ENCODE results near the gene SRCAP.

SRCAP gene

DNA sequence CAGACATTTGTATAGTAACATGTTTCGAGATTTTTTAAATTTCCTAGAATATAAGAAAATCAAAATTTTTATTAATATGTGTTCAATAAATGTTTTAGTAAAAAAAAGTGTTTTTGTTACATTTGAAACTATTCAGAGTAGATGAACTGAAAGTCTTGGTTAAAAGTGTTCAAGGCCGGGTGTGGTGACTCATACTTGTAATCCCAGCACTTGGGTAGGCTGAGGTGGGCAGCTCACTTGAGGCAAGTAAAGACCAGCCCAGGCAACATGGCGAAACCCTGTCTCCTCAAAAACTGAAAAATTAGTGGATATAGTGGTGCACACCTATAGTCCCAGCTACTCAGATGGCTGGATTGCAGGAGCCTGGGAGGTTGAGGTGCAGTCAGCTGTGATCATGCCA, 32.4 kb downstream of the SRCAP start:
- H3K9me3 Mint-ChIP-seq = no peaks in the 10 kb centered on the region
- peaks cover 4% of the 10 kb centered on the region for H3K4me1 Mint-ChIP-seq
- H3K27ac Mint-ChIP-seq = no peak overlapping the region
- peaks cover 16% of the 10 kb centered on the region for H3K36me3 Mint-ChIP-seq
- H3K27me3 Mint-ChIP-seq = no peaks in the 10 kb centered on the region
- no peak overlapping the region for H3K4me3 Mint-ChIP-seq

DNA sequence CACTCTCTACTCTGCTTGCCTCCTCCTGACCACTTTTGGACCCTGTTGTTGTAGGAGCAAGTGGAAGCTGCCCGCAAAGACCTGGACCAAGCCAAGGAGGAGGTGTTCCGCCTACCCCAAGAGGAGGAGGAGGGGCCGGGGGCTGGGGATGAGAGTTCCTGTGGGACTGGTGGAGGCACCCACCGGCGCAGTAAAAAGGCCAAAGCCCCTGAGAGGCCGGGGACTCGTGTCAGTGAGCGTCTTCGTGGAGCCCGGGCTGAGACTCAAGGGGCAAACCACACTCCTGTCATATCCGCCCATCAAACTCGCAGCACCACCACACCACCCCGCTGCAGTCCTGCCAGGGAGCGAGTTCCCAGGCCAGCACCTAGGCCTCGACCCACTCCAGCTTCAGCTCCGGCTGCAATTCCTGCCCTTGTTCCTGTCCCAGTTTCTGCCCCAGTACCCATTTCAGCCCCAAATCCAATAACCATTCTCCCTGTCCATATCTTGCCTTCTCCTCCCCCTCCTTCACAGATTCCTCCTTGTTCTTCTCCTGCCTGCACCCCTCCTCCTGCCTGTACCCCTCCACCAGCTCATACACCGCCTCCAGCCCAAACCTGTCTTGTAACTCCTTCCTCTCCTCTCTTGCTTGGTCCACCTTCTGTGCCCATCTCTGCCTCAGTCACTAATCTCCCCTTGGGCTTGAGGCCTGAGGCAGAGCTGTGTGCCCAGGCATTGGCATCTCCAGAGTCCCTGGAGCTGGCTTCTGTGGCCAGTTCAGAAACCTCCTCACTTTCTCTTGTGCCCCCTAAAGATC, 38.2 kb downstream of the SRCAP start:
- H3K36me3 Mint-ChIP-seq = peaks cover 18% of the 10 kb centered on the region
- H3K9me3 Mint-ChIP-seq = no peaks in the 10 kb centered on the region
- peak overlapping the region; percentile 41 for H3K27ac Mint-ChIP-seq
- H3K27me3 Mint-ChIP-seq = no peaks in the 10 kb centered on the region
- H3K4me3 Mint-ChIP-seq = no peak overlapping the region
- peaks cover 22% of the 10 kb centered on the region for H3K4me1 Mint-ChIP-seq

DNA sequence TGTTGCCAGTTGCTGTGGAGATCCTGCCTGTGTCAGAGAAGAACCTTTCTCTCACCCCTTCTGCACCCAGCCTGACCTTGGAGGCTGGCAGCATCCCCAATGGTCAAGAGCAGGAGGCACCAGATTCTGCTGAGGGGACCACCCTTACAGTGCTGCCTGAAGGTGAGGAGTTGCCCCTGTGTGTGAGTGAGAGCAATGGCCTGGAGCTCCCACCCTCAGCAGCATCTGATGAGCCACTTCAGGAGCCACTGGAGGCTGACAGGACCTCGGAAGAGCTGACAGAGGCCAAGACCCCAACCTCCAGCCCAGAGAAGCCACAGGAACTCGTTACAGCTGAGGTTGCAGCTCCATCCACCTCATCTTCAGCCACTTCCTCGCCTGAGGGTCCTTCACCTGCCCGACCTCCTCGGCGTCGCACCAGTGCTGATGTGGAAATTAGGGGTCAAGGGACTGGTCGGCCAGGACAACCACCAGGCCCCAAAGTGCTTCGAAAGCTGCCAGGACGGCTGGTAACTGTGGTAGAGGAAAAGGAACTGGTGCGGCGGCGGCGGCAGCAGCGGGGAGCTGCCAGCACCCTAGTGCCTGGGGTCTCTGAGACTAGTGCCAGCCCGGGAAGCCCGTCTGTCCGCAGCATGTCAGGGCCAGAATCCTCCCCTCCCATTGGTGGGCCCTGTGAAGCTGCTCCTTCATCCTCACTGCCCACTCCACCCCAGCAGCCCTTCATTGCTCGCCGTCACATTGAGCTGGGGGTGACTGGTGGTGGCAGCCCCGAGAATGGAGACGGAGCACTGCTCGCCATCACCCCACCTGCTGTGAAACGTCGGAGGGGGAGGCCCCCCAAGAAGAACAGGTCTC, 39.0 kb downstream of the SRCAP start:
- Mint-ChIP-seq H3K36me3 (peaks cover 16% of the 10 kb centered on the region), H3K27me3 (no peaks in the 10 kb centered on the region), H3K4me1 (peaks cover 23% of the 10 kb centered on the region), H3K9me3 (no peaks in the 10 kb centered on the region), H3K4me3 (no peak overlapping the region), H3K27ac (peak overlapping the region; percentile 41)

DNA sequence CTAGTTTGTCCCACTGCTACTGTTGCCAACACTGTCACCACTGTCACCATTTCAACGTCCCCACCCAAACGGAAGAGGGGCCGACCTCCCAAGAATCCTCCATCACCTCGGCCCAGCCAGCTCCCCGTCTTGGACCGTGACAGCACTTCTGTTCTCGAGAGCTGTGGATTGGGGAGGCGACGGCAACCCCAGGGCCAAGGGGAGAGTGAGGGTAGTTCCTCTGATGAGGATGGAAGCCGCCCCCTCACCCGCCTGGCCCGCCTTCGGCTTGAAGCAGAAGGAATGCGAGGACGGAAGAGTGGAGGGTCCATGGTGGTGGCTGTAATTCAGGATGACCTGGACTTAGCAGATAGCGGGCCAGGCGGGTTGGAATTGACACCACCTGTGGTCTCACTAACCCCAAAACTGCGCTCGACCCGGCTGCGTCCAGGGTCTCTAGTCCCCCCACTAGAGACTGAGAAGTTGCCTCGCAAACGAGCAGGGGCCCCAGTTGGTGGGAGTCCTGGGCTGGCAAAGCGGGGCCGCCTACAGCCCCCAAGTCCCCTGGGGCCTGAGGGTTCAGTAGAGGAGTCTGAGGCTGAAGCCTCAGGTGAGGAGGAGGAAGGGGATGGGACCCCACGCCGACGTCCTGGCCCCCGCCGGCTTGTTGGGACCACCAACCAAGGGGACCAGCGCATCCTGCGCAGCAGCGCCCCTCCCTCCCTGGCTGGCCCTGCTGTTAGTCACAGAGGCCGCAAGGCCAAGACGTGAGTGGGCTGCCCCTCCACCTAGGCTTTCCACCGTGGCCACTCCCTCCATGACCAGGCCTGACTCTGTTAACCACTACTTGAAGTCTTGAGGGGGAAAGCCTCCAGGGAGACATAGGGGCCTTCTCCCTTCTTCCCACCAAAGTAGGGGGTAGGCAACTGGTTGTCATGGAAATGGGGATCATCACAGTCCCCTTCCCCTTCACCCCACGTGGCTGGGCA, 40.3 kb downstream of the SRCAP start:
- no peak overlapping the region for H3K27ac Mint-ChIP-seq
- H3K9me3 Mint-ChIP-seq = no peaks in the 10 kb centered on the region
- no peak overlapping the region for H3K4me3 Mint-ChIP-seq
- peaks cover 14% of the 10 kb centered on the region for H3K36me3 Mint-ChIP-seq
- H3K4me1 Mint-ChIP-seq = peaks cover 23% of the 10 kb centered on the region
- no peaks in the 10 kb centered on the region for H3K27me3 Mint-ChIP-seq

DNA sequence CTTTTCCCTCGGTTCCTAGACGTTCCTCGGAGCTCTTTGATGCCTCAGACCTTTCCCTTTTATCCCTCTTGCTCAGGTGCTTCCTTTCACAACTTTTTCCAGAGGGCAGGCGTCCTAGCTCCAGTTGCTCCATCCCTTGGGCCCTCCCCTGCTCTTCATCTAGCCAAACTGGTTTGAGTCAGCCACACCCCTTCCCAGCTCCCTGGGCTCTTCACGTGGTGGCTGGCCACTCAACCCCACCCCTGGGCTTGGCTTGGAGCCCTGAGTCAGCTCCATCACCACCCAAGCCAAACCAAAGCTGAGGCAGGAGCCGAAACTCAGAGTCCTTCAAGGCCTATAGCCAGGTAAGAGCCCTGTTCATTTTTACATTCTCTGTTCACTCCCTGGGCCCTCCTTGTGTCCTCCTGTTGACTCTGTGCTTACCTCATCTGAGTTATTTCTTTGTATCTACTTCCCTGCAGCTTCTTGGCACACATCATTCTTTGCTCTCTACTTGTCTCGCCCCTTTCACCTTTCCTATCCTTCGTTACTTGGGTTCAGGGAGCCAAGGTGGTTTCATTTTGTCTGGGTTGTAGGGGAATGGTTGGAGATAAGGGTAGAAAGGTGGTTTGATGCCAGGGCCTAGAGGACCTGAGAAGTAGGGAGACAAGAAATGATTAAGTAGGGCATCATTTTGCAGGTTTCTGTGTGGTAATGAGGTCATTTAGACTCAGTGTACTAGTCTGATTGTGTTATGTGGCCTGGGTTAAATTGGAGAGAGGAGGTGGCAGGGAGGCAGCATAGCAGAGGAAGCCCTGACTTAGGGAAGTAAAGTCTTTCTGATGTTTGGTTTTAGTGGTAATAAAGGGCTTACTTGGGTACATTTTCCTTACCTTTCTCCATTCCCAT, 41.6 kb downstream of the SRCAP start:
- Mint-ChIP-seq H3K36me3 (peaks cover 12% of the 10 kb centered on the region), H3K4me1 (peaks cover 23% of the 10 kb centered on the region), H3K4me3 (peak overlapping the region; percentile 20), H3K27ac (peak overlapping the region; percentile 24), H3K27me3 (no peaks in the 10 kb centered on the region), H3K9me3 (no peaks in the 10 kb centered on the region)

DNA sequence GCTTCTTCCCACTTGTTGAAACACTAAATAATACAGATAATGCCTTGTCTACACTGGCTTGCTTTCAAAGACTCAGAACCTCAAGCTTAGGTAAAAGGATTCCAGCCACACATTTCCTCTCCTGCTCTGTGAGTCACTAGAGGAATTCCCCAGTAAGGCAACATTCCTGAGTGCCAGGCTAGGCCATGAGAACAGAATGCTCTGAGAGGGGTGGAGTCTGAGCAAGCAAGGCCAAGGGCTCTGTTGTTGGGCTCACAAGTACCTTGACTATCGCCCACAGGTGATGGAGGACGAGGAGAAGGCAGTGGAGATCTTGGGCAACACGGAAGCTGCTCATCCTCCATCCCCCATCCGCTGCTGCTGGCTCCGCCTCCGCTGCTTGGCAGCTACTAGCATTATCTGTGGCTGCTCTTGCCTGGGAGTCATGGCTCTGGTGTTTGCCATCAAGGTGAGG, 42.5 kb downstream of the SRCAP start:
- Mint-ChIP-seq H3K4me3 (no peak overlapping the region), H3K36me3 (peaks cover 9% of the 10 kb centered on the region), H3K9me3 (no peaks in the 10 kb centered on the region), H3K27ac (peak overlapping the region; percentile 56), H3K4me1 (peaks cover 23% of the 10 kb centered on the region), H3K27me3 (no peaks in the 10 kb centered on the region)

DNA sequence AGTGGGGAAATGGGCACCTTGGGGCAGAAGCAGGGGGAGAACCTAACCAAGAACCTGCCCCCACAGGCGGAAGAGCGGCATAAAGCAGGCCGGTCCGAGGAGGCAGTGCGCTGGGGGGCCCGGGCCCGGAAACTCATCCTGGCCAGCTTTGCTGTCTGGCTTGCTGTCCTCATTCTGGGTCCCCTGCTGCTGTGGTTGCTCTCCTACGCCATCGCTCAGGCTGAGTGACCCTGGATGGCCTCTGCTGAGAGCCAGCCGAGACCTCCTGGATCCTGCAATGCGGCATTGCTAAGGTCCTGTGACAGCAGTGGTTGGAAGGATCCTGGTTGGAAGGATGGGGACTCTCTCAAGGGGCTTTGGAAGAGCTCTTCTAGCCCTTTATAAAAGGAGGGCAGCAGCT, 44.7 kb downstream of the SRCAP start:
- Mint-ChIP-seq H3K4me3 (no peak overlapping the region), H3K27me3 (no peaks in the 10 kb centered on the region), H3K4me1 (peaks cover 31% of the 10 kb centered on the region), H3K9me3 (no peaks in the 10 kb centered on the region), H3K36me3 (peaks cover 2% of the 10 kb centered on the region), H3K27ac (no peak overlapping the region)

DNA sequence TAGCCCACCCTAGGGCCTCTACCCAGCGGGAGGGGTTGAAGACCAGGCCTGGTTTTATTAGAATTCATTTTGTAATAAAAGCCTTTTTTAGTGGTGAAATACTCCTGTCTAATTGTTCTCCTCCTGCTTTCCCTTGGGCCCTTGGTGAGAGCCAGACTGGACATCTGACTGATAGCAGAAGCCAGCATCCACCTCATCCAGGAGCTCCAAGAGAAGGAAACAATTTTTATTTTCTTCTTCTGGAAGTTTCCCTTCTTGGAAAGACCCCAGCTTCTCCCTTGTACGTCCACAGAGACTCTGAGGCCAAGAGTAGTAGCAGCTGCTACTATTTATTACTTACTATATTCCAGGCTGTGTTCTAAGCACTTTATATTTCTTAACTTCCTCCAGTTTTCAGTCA, 45.2 kb downstream of the SRCAP start:
- Mint-ChIP-seq H3K9me3 (no peaks in the 10 kb centered on the region), H3K4me1 (peaks cover 32% of the 10 kb centered on the region), H3K27ac (no peak overlapping the region), H3K36me3 (peaks cover 2% of the 10 kb centered on the region), H3K4me3 (no peak overlapping the region), H3K27me3 (no peaks in the 10 kb centered on the region)

DNA sequence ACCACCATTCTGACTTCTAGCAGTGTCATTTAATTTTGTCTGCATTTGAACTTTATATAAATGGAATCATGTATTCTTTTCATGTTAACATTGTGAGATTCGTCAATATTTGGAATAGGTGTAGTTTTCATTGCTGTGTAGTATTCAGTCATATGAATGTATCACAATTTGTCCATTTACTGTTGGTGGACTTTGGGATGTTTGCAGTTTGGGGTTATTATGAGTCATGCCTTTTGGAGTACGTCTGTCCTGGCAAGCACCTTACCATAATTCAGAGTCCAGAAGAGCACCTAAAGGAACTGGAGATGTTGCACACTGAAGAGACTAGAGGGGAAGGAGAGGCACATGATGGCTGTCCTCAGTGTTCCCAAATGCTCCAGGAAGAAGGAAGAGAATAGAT, 46.1 kb downstream of the SRCAP start:
- H3K4me1 Mint-ChIP-seq = peaks cover 40% of the 10 kb centered on the region
- H3K27me3 Mint-ChIP-seq = no peaks in the 10 kb centered on the region
- peaks cover 2% of the 10 kb centered on the region for H3K36me3 Mint-ChIP-seq
- no peak overlapping the region for H3K4me3 Mint-ChIP-seq
- H3K9me3 Mint-ChIP-seq = no peaks in the 10 kb centered on the region
- H3K27ac Mint-ChIP-seq = peak overlapping the region; percentile 38

DNA sequence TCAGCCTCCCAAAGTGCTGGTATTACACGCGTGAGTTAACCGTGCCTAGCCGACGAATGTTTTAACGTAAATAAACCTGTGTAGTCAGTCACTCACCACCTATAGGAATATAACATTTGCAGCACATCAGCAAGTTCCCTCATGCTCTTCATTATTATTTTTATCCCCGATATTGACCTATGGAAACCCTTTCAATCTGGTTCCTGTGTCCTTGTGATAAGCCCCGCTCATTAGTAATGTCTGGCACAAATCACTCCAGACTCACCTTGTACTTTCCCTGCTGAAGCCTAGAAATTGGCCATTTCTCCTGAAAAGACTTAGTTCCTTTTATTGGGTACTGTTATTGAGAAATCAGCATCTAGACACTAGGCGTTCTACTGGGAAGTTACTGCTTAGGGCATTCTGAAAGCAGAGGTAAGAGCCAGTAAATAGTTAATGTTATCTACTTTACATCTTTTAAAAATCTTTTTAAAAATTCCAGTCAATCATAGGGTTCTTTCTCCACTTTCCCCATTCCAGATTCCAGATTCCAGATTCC, 47.7 kb downstream of the SRCAP start:
- H3K27me3 Mint-ChIP-seq = no peaks in the 10 kb centered on the region
- H3K27ac Mint-ChIP-seq = peak overlapping the region; percentile 14
- H3K36me3 Mint-ChIP-seq = peaks cover 2% of the 10 kb centered on the region
- no peaks in the 10 kb centered on the region for H3K9me3 Mint-ChIP-seq
- no peak overlapping the region for H3K4me3 Mint-ChIP-seq
- peaks cover 24% of the 10 kb centered on the region for H3K4me1 Mint-ChIP-seq

DNA sequence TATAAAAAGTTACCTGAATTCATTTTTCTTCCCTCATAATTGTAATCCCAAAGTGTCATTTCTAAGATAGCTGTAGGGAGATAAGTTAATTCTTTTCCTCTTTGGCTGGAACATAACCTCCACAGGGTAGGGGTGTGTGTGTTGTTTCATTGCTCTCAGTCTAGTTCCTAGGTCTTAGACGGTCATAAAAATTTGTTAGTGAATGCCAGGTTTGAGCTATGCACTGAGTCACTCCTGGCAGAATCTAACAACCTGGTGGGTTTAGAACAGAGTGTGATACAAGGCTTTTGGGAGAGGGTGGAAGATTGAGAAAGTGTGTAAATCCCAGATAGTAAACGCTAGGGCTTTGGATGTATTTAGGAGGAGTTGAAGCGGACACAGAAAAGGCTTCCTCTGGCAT, 48.4 kb downstream of the SRCAP start:
- H3K4me1 Mint-ChIP-seq = peaks cover 18% of the 10 kb centered on the region
- H3K36me3 Mint-ChIP-seq = no peaks in the 10 kb centered on the region
- peak overlapping the region; percentile 80 for H3K27ac Mint-ChIP-seq
- no peaks in the 10 kb centered on the region for H3K27me3 Mint-ChIP-seq
- H3K4me3 Mint-ChIP-seq = peak overlapping the region; percentile 77
- no peaks in the 10 kb centered on the region for H3K9me3 Mint-ChIP-seq

DNA sequence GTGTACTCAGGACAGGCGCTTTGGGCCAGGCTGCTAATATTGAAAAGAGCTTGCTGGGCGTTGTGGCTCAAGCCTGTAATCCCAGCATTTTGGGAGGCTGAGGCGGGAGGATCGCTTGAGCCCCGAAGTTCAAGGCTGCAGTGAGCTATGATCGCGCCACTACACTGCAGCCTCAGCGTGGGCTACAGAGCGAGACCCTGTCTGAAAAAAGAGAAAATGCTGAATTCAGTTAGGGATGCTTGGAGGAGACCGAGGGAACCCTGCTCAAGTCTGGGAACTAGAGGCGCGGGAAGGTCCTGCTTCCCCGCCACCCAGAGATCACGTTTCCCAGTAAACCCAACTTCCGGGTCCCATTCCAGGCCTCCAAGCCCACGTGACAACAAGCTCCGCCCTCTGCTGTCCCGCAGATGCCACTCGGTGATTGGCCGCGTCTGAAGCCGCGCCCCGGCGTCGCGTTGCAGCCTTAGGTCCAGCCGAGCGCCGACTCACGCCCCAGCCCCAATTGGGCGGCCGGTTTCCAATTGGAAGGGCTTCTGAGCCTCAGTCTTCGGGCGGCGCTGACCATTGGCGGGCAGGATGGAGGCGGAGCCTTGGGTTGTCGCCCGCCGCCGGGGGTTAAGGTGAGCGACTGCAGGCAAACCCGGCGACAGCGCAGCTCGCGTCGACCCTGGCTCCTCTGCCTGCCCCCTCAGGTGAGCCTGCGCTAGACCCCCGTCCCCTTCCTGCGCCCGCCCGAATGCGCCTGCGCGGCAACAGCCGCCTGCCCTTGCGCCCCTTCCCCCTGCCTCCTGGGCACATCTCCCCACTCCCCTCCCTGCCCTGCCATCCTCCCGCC, 49.0 kb downstream of the SRCAP start, which contains the start of gene PHKG2:
PHKG2 (plus strand) TSS at position 627 of the 835 bp plus-strand sequence. CDS start 396 bp downstream, outside the sequence.
- Mint-ChIP-seq H3K4me1 (peaks cover 18% of the 10 kb centered on the region), H3K9me3 (no peaks in the 10 kb centered on the region), H3K36me3 (no peaks in the 10 kb centered on the region), H3K27ac (peak within 1 kb of the TSS; percentile 80), H3K4me3 (peak within 1 kb of the TSS; percentile 86), H3K27me3 (no peaks in the 10 kb centered on the region)

DNA sequence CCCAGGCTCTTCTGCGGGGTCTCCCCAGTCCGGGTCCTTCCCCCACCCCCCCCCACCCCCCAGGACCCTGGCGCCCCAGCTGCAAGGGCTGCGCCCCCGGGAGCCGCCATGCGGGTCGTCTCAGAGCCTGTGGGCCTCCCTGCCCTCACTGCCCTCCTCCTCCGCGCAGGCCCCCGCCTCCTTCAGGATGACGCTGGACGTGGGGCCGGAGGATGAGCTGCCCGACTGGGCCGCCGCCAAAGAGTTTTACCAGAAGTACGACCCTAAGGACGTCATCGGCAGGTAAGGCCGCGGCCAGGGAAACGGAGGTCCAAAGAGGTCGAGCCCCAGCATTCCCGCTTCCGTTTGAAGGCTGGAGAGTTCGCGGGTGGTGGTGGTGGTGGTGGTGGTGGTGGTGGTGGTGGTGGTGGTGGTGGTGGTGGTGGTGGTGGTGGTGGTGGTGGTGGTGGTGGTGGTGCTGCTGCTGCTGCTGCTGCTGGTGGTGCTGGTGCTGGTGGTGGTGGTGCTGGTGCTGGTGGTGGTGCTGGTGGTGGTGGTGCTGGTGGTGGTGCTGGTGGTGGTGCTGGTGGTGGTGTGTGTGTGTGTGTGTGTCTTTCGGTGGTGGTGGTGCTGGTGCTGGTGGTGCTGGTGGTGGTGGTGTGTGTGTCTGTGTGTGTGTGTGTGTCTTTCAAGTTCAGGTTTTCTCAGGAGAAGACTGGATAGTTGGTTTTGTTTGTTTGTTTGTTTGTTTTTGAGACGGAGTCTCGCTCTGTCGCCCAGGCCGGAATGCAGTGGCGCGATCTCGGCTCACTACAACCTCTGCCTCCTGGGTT, 49.9 kb downstream of the SRCAP start:
- Mint-ChIP-seq H3K27ac (no peak overlapping the region), H3K27me3 (no peaks in the 10 kb centered on the region), H3K9me3 (no peaks in the 10 kb centered on the region), H3K36me3 (no peaks in the 10 kb centered on the region), H3K4me1 (peaks cover 18% of the 10 kb centered on the region), H3K4me3 (peak overlapping the region; percentile 86)
